Measurements from ENCODE around the gene CCDC187. TPM values are rescaled to one million over a fixed set of nuclear protein-coding genes. Genes with fewer than 3 reads are reported as not detected.

CCDC187 gene
- total RNA-seq, 4 donors from 2014 or later = 0.40 to 1.1 (median 0.41) TPM; not detected in 1

DNA sequence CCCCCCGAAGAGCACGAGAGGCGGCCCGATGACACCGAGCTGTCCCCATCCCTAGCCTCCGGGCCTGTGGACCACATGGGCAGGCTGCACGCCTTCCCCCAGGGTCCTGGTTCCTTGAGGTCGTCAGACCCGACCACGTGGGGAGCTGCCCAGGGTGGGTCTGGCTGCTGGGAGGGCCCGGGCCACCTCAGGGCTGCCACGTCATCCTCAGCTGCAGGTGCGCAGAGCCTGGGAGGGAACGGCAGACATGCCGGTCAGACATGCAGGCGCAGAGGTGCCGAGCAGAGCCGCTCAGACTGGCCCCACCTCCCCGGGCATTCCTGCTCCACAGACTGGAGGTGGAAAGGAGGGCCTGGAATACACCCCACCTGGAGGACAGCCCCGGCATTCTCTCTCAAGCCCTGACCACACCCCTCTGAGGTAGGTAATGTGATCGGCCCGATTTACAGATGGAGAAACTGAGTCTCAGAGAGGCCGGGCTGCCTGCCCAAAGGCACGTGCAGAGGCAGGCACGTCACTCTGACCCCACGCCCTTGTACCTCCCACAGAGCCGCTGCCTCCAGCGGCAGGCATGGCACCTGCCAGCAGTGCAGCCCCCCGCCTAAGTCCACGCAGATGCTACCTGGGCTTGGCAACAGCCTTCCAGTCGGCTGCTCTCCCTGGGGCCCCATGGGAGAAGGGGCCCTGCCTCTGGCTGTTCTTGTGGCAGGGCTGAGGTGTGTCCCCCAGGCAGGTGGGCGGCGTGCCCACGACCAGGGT is 649 bp downstream of the CCDC187 start:
- no peak for TF ChIP-seq CTCF (IDR thresholded peaks at IDR 0.05)
- no peak for TF ChIP-seq POLR2AphosphoS5 (IDR thresholded peaks at IDR 0.05)
- TF ChIP-seq EP300 (IDR thresholded peaks at IDR 0.05; ENCODE audit: low read depth) = no peak
- no peak for TF ChIP-seq POLR2A (IDR thresholded peaks at IDR 0.05)
- WGBS, 2 donors (ENCODE audit: low coverage in 1 of 2) = 68% methylated on average over 34 of the region's 34 CpGs; no CpG with 5 or more reads in 1 of the 2 donors
- in situ Hi-C loops (cut with MboI; ENCODE audit: low pct_ligation_motif_present in 1 of 4, low pct_unique_long_range_greater_than_20kb in 1 of 4, low sequenced_read_pairs in 3 of 4) = no loop called here

DNA sequence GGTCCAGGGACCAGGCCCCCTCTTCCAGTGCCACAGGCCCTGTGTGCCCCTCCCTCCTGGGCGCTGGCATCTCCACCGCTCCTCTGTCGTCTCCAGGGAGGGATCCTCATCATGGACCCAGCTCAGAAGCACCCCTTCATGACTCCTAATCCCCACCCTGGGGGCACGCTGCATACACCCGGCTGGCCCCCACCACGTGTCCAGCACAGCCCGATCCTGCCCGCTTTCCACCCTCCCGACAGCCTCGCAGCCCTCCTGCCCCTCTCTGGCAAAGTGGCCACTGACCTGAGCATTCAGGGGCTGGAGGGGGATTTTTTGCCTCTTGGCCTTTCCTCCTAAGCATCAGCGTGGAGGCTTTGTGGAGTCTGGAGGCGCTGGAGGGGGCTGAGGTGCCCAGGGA is 1.4 kb downstream of the CCDC187 start:
- Histone ChIP-seq H3K4me1 (peaks cover 0 to 3% (median 0%) of the 10 kb centered on the region in 4 donors), H3K9me3 (no peaks in the 10 kb centered on the region), H3K36me3 (no peaks in the 10 kb centered on the region), H3K27me3 (peaks cover 7% of the 10 kb centered on the region), H3K4me3 (no peak overlapping the region), H3K27ac (no peak overlapping the region)
- in situ Hi-C loops (cut with MboI; ENCODE audit: low pct_ligation_motif_present in 1 of 4, low pct_unique_long_range_greater_than_20kb in 1 of 4, low sequenced_read_pairs in 3 of 4) = no loop called here
- intact Hi-C loops (cut with DNase I; ENCODE audit: low total_unique reads) = no loop called here
- no peak for DNase-seq
- no peak for TF ChIP-seq POLR2AphosphoS5 (IDR thresholded peaks at IDR 0.05)
- TF ChIP-seq EP300 (IDR thresholded peaks at IDR 0.05; ENCODE audit: low read depth) = no peak
- TF ChIP-seq POLR2A (IDR thresholded peaks at IDR 0.05) = no peak
- no peak for TF ChIP-seq CTCF (IDR thresholded peaks at IDR 0.05)
- WGBS, 2 donors (ENCODE audit: low coverage in 1 of 2) = 95% methylated on average over 10 of the region's 12 CpGs; no CpG with 5 or more reads in 1 of the 2 donors

More for the DNA sequence above, 649 bp downstream of the CCDC187 start:
- intact Hi-C loops (cut with DNase I; ENCODE audit: low total_unique reads) = no loop called here
- H3K36me3 ChIP-seq = no peaks in the 10 kb centered on the region
- no peak for DNase-seq
- H3K27ac ChIP-seq = no peak overlapping the region
- H3K4me1 ChIP-seq = no peaks in the 10 kb centered on the region
- peaks cover 7% of the 10 kb centered on the region for H3K27me3 ChIP-seq
- no peak overlapping the region for H3K4me3 ChIP-seq
- no peaks in the 10 kb centered on the region for H3K9me3 ChIP-seq

GRCh38 chr9:136300866-136301265 is 3.0 kb downstream of the CCDC187 start:
- Histone ChIP-seq H3K4me3 (no peak overlapping the region), H3K36me3 (no peaks in the 10 kb centered on the region), H3K27ac (no peak overlapping the region), H3K9me3 (no peaks in the 10 kb centered on the region), H3K4me1 (peaks cover 6 to 14% (median 9%) of the 10 kb centered on the region in 4 donors), H3K27me3 (peaks cover 7% of the 10 kb centered on the region)
- WGBS, 2 donors (ENCODE audit: low coverage in 1 of 2) = 80 to 88% methylated on average over 1 to 13 of the region's 13 CpGs
- TF ChIP-seq POLR2AphosphoS5 (IDR thresholded peaks at IDR 0.05) (no peak), EP300 (IDR thresholded peaks at IDR 0.05; ENCODE audit: low read depth) (no peak), POLR2A (IDR thresholded peaks at IDR 0.05) (no peak), CTCF (IDR thresholded peaks at IDR 0.05) (no peak)
- no peak for DNase-seq
- in situ Hi-C loops (cut with MboI; ENCODE audit: low pct_ligation_motif_present in 1 of 4, low pct_unique_long_range_greater_than_20kb in 1 of 4, low sequenced_read_pairs in 3 of 4) (no loop called here), intact Hi-C loops (cut with DNase I; ENCODE audit: low total_unique reads) (no loop called here)

- no peak overlapping the region for H3K27ac ChIP-seq
- H3K4me1 ChIP-seq = peaks cover 6 to 14% (median 9%) of the 10 kb centered on the region in 4 donors
- 83 to 96% methylated on average over 4 to 14 of the region's 14 CpGs for WGBS, 2 donors (ENCODE audit: low coverage in 1 of 2)
- no peaks in the 10 kb centered on the region for H3K9me3 ChIP-seq
- TF ChIP-seq EP300 (IDR thresholded peaks at IDR 0.05; ENCODE audit: low read depth) (no peak), POLR2AphosphoS5 (IDR thresholded peaks at IDR 0.05) (no peak), CTCF (IDR thresholded peaks at IDR 0.05) (no peak), POLR2A (IDR thresholded peaks at IDR 0.05) (no peak)
- H3K4me3 ChIP-seq = no peak overlapping the region
- in situ Hi-C loops (cut with MboI; ENCODE audit: low pct_ligation_motif_present in 1 of 4, low pct_unique_long_range_greater_than_20kb in 1 of 4, low sequenced_read_pairs in 3 of 4) (no loop called here), intact Hi-C loops (cut with DNase I; ENCODE audit: low total_unique reads) (no loop called here)
- H3K36me3 ChIP-seq = no peaks in the 10 kb centered on the region
- peaks cover 7% of the 10 kb centered on the region for H3K27me3 ChIP-seq
- no peak for DNase-seq
Observed at GRCh38 chr9:136300016-136300545, 3.8 kb downstream of the CCDC187 start.

Data from transverse colon (tissue), 4 donors.